ENCODE measurements around the gene PTPRK.

Gene PTPRK

DNA sequence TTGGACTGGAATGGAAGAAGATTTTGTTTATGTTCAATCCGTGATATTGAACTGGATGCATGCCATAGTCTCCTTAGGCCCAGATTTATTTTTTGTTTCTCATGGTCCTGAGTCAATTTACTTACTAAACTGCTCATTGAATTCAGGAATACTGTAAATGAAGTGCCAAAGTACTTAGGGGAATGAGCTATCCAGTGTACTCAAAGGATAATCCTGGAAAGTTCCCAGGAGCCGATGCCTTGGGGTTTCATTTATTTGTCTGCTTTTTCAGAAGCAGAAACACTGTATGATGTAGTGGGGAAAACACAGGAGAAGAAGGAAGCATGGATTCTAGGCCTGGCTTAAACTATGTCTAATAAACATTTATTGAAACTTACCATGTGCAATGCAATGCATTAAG, 563.4 kb downstream of the PTPRK start:
- Histone ChIP-seq H3K4me2 (ENCODE audit: low read length) (no peak overlapping the region), H3K4me1 (ENCODE audit: control insufficient read depth, insufficient read depth, low read length) (no peaks in the 10 kb centered on the region), H3K4me3 (ENCODE audit: low read length) (no peak overlapping the region), H3K36me3 (ENCODE audit: insufficient read depth, low read length) (no peaks in the 10 kb centered on the region), H3K9me3 (replicated peaks; ENCODE audit: low read length) (no peaks in the 10 kb centered on the region), H3K9ac (ENCODE audit: low read depth, low read length) (no peak overlapping the region), H3K27me3 (ENCODE audit: control insufficient read depth, insufficient read depth, low read length) (no peaks in the 10 kb centered on the region)

DNA sequence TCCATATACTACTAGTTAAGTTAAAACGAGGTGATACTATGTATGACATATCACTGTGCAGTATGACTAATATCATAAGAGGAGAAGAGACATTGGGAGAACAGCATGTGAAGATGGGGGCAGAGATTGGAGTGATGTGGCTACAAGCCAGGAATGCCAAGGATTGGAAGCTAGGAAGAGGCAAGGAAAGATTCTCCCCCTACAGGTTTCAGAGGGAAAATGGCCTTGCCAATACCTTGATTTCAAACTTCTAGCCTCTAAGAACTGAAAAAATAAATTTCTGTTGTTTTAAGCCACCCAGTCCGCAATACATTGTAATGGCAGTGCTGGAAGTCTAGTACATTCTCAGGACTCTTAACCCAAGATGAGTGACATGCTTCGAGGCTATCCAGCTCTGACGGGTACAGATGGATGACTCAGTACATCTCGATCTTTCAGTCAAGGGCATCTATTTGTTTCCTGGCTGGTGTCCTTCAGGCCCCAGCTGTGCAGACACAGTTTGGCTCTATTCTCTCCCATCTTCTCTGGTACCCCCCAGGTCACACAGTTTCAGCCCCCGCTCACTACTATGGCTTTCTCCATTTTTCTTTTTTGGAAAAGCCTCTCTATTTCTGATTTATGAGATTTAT, 564.0 kb downstream of the PTPRK start:
- H3K27me3 ChIP-seq (ENCODE audit: control insufficient read depth, insufficient read depth, low read length) = no peaks in the 10 kb centered on the region
- H3K9me3 ChIP-seq (replicated peaks; ENCODE audit: low read length) = no peaks in the 10 kb centered on the region
- no peak overlapping the region for H3K9ac ChIP-seq (ENCODE audit: low read depth, low read length)
- H3K4me3 ChIP-seq (ENCODE audit: low read length) = no peak overlapping the region
- no peak overlapping the region for H3K4me2 ChIP-seq (ENCODE audit: low read length)
- no peaks in the 10 kb centered on the region for H3K4me1 ChIP-seq (ENCODE audit: control insufficient read depth, insufficient read depth, low read length)
- no peaks in the 10 kb centered on the region for H3K36me3 ChIP-seq (ENCODE audit: insufficient read depth, low read length)

DNA sequence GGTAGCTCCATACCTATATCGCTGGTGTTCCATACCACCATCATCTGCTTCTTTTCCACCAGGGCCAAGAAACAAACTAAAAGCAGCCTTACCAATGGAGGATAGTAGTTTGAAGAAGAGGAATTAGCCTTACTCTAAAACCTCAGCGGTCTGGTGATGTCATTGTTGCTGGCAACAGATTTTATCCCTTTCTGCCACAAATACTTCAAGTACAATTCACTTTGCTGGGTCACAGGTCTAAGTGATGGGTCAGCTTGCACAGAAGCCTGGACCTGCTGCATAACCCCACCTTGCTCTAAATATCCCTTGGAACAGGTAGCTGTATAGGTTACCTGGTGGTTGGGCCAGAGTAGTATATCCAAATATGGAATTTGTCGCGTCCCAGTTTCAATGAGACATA, 566.3 kb downstream of the PTPRK start:
- no peaks in the 10 kb centered on the region for H3K27me3 ChIP-seq (ENCODE audit: control insufficient read depth, insufficient read depth, low read length)
- H3K4me3 ChIP-seq (ENCODE audit: low read length) = no peak overlapping the region
- H3K4me1 ChIP-seq (ENCODE audit: control insufficient read depth, insufficient read depth, low read length) = no peaks in the 10 kb centered on the region
- no peaks in the 10 kb centered on the region for H3K9me3 ChIP-seq (replicated peaks; ENCODE audit: low read length)
- H3K36me3 ChIP-seq (ENCODE audit: insufficient read depth, low read length) = no peaks in the 10 kb centered on the region
- H3K9ac ChIP-seq (ENCODE audit: low read depth, low read length) = no peak overlapping the region
- H3K4me2 ChIP-seq (ENCODE audit: low read length) = no peak overlapping the region

DNA sequence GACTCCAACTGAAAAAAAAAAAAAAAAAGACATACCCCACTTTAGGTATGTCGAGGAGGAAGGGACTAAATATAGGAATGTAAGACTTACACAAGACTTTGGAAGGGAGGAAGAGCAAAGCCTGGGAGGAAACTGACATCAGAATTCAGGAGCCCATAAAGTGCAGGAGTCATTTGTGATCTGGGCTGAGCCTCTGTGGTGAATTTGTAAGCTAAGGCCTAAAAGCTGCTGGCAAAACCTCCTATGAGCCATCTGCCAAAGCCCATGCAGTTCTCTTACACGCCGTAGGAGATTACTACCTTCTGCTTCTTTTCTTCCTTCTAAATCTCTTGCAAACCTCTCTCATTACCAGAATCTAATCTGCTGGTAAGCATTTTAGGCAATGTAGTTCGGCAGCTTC, 567.6 kb downstream of the PTPRK start:
- no peaks in the 10 kb centered on the region for H3K36me3 ChIP-seq (ENCODE audit: insufficient read depth, low read length)
- H3K4me2 ChIP-seq (ENCODE audit: low read length) = no peak overlapping the region
- H3K4me1 ChIP-seq (ENCODE audit: control insufficient read depth, insufficient read depth, low read length) = no peaks in the 10 kb centered on the region
- no peak overlapping the region for H3K4me3 ChIP-seq (ENCODE audit: low read length)
- no peaks in the 10 kb centered on the region for H3K27me3 ChIP-seq (ENCODE audit: control insufficient read depth, insufficient read depth, low read length)
- no peak overlapping the region for H3K9ac ChIP-seq (ENCODE audit: low read depth, low read length)
- no peaks in the 10 kb centered on the region for H3K9me3 ChIP-seq (replicated peaks; ENCODE audit: low read length)

DNA sequence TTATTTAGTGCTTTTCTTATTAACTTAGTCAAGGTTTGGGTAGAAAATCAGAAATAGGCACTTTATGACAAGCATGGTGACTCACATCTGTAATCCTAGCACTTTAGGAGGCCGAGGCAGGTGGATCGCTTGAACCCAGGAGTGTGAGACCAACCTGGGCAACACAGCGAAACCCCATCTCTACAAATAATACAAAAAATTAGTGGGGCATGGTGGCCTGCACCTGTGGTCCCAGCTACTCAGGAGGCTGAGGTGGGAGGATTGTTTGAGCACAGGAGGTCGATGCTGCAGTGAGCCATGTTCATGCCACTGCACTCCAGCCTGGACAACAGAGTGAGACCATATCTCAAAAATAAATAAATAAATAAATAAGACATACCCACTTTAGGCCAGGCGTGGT, 568.2 kb downstream of the PTPRK start:
- no peaks in the 10 kb centered on the region for H3K4me1 ChIP-seq (ENCODE audit: control insufficient read depth, insufficient read depth, low read length)

DNA sequence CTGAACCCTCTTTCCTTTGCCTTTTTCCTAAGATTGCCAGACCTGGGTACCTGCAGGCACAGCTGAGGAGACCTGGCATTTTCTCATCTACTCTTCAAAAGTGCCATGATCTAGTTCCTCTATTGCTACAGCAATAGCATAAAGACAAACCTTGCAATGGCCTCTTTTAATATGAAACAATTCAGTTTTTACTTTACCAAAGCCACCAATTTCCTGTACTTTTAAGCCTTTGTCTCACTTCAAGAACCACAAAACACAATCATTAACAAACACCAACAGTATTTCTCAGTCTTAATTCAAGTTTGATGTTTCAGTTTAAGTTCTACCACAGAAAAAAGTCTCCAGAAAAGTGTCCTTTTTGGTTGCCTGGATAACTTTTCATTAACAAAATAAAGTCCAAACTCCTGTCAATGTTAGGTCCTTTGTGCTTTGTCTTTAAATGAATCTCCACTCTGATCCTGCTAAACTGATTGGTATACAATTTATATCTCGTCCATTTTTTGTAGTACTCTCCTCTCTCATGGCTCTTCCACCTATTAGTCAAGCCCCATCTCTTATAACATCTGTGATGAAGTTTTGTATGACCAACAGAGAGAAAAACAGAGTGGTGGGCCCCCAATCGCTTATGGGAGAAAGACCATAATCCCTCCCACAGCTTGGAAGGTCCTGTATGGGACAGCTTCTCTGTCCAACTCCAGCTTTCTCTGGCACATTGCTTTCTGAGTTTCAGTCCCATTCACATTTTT, 569.1 kb downstream of the PTPRK start:
- Histone ChIP-seq H3K27me3 (ENCODE audit: control insufficient read depth, insufficient read depth, low read length) (no peaks in the 10 kb centered on the region), H3K4me1 (ENCODE audit: control insufficient read depth, insufficient read depth, low read length) (no peaks in the 10 kb centered on the region), H3K36me3 (ENCODE audit: insufficient read depth, low read length) (no peaks in the 10 kb centered on the region), H3K4me2 (ENCODE audit: low read length) (no peak overlapping the region), H3K9me3 (replicated peaks; ENCODE audit: low read length) (no peaks in the 10 kb centered on the region), H3K4me3 (ENCODE audit: low read length) (no peak overlapping the region), H3K9ac (ENCODE audit: low read depth, low read length) (no peak overlapping the region)

More for the DNA sequence above, 568.2 kb downstream of the PTPRK start:
- no peak overlapping the region for H3K4me3 ChIP-seq (ENCODE audit: low read length)
- no peaks in the 10 kb centered on the region for H3K36me3 ChIP-seq (ENCODE audit: insufficient read depth, low read length)
- no peaks in the 10 kb centered on the region for H3K9me3 ChIP-seq (replicated peaks; ENCODE audit: low read length)
- H3K27me3 ChIP-seq (ENCODE audit: control insufficient read depth, insufficient read depth, low read length) = no peaks in the 10 kb centered on the region
- H3K4me2 ChIP-seq (ENCODE audit: low read length) = no peak overlapping the region
- H3K9ac ChIP-seq (ENCODE audit: low read depth, low read length) = no peak overlapping the region

DNA sequence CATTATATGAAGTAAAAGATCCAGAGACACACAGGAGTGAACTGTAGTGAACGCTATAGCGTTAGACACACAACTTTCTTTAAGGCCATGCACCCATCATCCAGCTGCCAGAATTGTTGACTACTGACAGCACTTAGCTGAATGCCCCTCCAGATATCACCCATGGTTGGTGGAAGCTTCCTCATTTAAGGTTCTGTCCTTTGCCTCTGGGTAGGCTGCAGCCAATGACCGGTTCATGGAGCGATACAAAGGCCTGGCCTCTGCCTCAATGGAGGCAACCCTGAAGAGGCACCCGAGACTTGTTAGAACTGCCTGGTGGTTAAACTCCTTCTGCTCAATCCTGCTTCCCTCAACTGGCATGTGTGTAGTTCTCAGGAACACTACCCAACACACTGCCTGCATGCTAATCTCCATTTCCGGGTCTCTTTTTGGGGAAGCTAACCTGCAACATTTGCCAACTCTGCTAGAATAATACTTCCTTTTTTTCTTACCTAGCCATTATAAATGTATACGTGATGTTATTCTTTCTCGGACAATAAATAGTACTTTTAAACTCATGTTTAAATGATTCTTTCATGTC, 569.7 kb downstream of the PTPRK start:
- H3K9ac ChIP-seq (ENCODE audit: low read depth, low read length) = no peak overlapping the region
- H3K4me2 ChIP-seq (ENCODE audit: low read length) = no peak overlapping the region
- H3K4me1 ChIP-seq (ENCODE audit: control insufficient read depth, insufficient read depth, low read length) = no peaks in the 10 kb centered on the region
- H3K9me3 ChIP-seq (replicated peaks; ENCODE audit: low read length) = no peaks in the 10 kb centered on the region
- no peaks in the 10 kb centered on the region for H3K36me3 ChIP-seq (ENCODE audit: insufficient read depth, low read length)
- H3K4me3 ChIP-seq (ENCODE audit: low read length) = no peak overlapping the region
- H3K27me3 ChIP-seq (ENCODE audit: control insufficient read depth, insufficient read depth, low read length) = no peaks in the 10 kb centered on the region

DNA sequence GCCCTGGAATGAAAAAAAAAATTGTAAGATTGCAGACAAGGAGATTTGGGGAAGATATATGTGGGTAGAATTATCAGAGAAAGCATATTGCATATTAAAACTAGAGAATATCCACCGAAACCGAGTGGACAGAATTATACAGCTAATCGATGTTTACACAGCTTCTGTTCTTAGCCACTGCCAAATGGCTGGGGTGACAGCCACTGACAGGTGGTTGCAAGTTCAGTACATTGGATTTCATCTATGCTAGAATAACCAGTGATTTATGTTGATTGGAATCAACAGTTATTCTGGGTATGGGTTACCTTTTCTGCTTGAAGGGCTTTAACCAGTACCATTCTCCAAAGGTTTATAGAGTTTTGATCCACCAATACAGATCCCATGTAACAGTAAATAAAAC, 571.1 kb downstream of the PTPRK start:
- Histone ChIP-seq H3K9ac (ENCODE audit: low read depth, low read length) (no peak overlapping the region), H3K9me3 (replicated peaks; ENCODE audit: low read length) (no peaks in the 10 kb centered on the region), H3K4me3 (ENCODE audit: low read length) (no peak overlapping the region), H3K4me1 (ENCODE audit: control insufficient read depth, insufficient read depth, low read length) (no peaks in the 10 kb centered on the region), H3K36me3 (ENCODE audit: insufficient read depth, low read length) (no peaks in the 10 kb centered on the region), H3K27me3 (ENCODE audit: control insufficient read depth, insufficient read depth, low read length) (no peaks in the 10 kb centered on the region), H3K4me2 (ENCODE audit: low read length) (no peak overlapping the region)

DNA sequence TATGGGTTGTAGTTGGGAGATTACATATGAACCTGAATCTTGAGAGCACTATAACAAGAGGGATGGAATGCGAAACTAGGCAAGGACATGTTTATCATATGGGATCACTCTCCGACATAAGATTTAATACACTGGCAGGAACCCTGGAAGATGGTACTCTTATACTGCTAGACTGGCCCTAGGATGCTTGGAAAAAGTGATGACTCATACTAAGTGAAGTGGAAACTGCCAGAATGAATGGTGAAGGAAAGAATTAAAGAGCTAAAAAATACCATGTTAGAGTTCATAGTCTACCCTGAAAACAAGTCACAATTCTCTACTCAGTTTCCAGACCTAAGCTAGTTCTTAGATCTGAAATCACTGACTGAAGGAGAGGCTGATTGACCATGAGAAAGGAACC, 574.0 kb downstream of the PTPRK start:
- H3K9ac ChIP-seq (ENCODE audit: low read depth, low read length) = no peak overlapping the region
- H3K4me2 ChIP-seq (ENCODE audit: low read length) = no peak overlapping the region
- no peaks in the 10 kb centered on the region for H3K9me3 ChIP-seq (replicated peaks; ENCODE audit: low read length)
- H3K4me1 ChIP-seq (ENCODE audit: control insufficient read depth, insufficient read depth, low read length) = no peaks in the 10 kb centered on the region
- no peaks in the 10 kb centered on the region for H3K36me3 ChIP-seq (ENCODE audit: insufficient read depth, low read length)
- no peaks in the 10 kb centered on the region for H3K27me3 ChIP-seq (ENCODE audit: control insufficient read depth, insufficient read depth, low read length)
- H3K4me3 ChIP-seq (ENCODE audit: low read length) = no peak overlapping the region

DNA sequence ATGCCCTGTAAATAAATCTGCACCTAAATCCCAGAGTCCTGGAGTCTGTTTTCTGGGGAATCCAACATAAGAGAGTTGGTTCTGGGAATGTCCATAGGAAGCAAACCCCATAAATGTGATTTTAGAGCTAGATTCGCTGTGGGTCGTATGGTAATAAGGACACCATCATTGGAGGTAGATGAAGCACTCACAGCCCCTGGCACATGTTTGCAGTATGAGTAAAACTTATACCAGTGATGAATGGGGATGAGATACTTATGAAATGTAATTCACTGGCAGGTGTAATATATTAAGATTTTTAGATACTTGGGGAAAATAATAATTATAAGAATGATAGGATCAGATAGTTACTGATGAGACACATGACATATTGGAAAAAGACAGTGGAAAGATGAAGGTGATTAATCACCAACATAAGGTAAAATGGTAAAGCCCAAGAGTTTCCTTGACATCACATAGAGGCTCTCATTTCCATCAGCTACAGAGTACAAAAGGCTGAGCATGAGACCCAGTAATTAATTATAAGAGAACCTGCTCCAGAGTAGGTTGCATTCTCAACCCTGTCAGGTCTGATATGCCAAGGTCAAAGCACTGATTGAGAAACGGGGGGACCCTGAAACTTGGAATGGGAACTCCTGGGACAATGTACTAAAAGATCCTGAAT, 574.8 kb downstream of the PTPRK start:
- Histone ChIP-seq H3K4me2 (ENCODE audit: low read length) (no peak overlapping the region), H3K4me1 (ENCODE audit: control insufficient read depth, insufficient read depth, low read length) (no peaks in the 10 kb centered on the region), H3K4me3 (ENCODE audit: low read length) (no peak overlapping the region), H3K9me3 (replicated peaks; ENCODE audit: low read length) (no peaks in the 10 kb centered on the region), H3K9ac (ENCODE audit: low read depth, low read length) (no peak overlapping the region), H3K27me3 (ENCODE audit: control insufficient read depth, insufficient read depth, low read length) (no peaks in the 10 kb centered on the region), H3K36me3 (ENCODE audit: insufficient read depth, low read length) (no peaks in the 10 kb centered on the region)

DNA sequence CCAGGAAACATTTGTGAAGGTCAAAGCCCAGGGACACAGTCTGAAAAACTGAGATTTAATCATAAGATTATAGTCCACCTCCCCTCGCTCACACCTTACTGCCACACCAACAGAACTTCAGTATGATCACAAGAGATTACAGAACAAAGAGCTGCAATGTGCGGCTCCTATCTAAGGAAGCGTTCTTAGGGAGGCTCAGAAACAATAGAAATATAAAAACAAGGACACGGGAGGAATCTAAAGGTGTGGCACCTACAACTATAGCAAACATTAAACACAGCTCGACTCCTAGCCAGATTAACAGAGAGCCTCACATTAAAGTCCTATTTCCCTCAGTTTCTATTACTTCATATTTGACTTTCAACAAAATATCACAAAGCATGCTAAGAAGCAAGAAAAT, 579.2 kb downstream of the PTPRK start:
- Histone ChIP-seq H3K27me3 (ENCODE audit: control insufficient read depth, insufficient read depth, low read length) (no peaks in the 10 kb centered on the region), H3K4me2 (ENCODE audit: low read length) (no peak overlapping the region), H3K36me3 (ENCODE audit: insufficient read depth, low read length) (no peaks in the 10 kb centered on the region), H3K4me1 (ENCODE audit: control insufficient read depth, insufficient read depth, low read length) (peaks cover 27% of the 10 kb centered on the region), H3K4me3 (ENCODE audit: low read length) (no peak overlapping the region), H3K9ac (ENCODE audit: low read depth, low read length) (no peak overlapping the region), H3K9me3 (replicated peaks; ENCODE audit: low read length) (no peaks in the 10 kb centered on the region)
